ENCODE measurements around the gene TAF1.
A peak's percentile ranks its signal among the peaks of the same experiment; 100 is the strongest.
"Not testable (repeated sequence)": the region's sequence is repeated elsewhere in the genome, so short reads cannot be mapped to it uniquely, and the experiment has no call there.

TAF1 gene

DNA sequence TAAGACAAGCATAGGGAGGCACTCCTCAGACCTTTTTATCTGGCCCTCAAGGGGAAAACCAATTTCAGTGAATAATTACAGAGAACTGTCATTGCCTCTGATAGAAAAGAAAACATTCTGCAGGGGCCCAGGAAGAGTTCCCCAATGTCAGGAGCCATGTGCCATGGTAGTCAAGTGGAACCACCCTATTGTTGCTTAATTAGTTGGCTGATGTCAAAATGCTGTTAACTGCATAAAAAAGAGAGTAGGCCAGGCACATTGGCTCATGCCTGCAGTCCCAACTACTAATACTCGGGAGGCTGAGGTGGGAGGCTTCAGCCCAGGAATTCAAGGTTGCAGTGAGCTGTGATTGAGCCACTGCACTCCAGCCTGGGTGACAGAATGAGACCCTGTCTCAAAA is 138.2 kb downstream of the TAF1 start:
- peak in 1 of 2 experiments; percentile 18 for DNase-seq (ENCODE audit: low read depth in 1 of 2, low spot score in 1 of 2)
- TF ChIP-seq SPI1 (IDR thresholded peaks at IDR 0.05; ENCODE audit: borderline replicate concordance, low read depth), result no peak
- TF ChIP-seq, protein P1, sequence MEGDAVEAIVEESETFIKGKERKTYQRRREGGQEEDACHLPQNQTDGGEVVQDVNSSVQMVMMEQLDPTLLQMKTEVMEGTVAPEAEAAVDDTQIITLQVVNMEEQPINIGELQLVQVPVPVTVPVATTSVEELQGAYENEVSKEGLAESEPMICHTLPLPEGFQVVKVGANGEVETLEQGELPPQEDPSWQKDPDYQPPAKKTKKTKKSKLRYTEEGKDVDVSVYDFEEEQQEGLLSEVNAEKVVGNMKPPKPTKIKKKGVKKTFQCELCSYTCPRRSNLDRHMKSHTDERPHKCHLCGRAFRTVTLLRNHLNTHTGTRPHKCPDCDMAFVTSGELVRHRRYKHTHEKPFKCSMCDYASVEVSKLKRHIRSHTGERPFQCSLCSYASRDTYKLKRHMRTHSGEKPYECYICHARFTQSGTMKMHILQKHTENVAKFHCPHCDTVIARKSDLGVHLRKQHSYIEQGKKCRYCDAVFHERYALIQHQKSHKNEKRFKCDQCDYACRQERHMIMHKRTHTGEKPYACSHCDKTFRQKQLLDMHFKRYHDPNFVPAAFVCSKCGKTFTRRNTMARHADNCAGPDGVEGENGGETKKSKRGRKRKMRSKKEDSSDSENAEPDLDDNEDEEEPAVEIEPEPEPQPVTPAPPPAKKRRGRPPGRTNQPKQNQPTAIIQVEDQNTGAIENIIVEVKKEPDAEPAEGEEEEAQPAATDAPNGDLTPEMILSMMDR (IDR thresholded peaks at IDR 0.05; ENCODE audit: insufficient read depth, low read length), result no peak
- TF ChIP-seq POLR2AphosphoS5 (IDR thresholded peaks at IDR 0.05; ENCODE audit: low read depth), result no peak
- TF ChIP-seq, protein P2, sequence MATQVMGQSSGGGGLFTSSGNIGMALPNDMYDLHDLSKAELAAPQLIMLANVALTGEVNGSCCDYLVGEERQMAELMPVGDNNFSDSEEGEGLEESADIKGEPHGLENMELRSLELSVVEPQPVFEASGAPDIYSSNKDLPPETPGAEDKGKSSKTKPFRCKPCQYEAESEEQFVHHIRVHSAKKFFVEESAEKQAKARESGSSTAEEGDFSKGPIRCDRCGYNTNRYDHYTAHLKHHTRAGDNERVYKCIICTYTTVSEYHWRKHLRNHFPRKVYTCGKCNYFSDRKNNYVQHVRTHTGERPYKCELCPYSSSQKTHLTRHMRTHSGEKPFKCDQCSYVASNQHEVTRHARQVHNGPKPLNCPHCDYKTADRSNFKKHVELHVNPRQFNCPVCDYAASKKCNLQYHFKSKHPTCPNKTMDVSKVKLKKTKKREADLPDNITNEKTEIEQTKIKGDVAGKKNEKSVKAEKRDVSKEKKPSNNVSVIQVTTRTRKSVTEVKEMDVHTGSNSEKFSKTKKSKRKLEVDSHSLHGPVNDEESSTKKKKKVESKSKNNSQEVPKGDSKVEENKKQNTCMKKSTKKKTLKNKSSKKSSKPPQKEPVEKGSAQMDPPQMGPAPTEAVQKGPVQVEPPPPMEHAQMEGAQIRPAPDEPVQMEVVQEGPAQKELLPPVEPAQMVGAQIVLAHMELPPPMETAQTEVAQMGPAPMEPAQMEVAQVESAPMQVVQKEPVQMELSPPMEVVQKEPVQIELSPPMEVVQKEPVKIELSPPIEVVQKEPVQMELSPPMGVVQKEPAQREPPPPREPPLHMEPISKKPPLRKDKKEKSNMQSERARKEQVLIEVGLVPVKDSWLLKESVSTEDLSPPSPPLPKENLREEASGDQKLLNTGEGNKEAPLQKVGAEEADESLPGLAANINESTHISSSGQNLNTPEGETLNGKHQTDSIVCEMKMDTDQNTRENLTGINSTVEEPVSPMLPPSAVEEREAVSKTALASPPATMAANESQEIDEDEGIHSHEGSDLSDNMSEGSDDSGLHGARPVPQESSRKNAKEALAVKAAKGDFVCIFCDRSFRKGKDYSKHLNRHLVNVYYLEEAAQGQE (IDR thresholded peaks at IDR 0.05; ENCODE audit: insufficient replicate concordance, low read depth), result no peak
- TF ChIP-seq GABPA (IDR thresholded peaks at IDR 0.05; ENCODE audit: low read depth), result no peak
- no peaks in the 10 kb centered on the region for H3K27me3 ChIP-seq (ENCODE audit: insufficient read depth, poor library complexity, severe bottlenecking)
- no peak overlapping the region for H3K4me3 ChIP-seq (replicated peaks; ENCODE audit: insufficient read depth, low read length)
- no peak overlapping the region for H3K27ac ChIP-seq (replicated peaks)

DNA sequence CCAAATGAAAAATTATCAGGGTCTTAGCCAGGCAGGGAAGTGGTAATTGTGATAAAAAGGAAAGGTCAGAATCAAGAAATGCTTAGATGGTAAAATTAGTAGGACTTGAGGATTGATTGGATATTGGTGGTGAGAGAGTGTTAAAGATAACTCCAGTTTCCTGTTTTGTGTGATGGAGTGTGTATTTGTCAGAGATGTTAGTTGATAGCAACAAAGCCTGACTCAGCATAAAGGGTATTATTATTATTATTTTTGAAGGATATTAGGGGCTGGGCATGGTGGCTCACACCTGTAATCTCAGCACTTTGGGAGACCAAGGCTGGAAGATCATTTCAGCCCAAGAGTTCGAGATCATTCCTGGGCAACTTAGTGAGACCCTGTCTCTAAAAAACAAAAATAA is 143.1 kb downstream of the TAF1 start:
- TF ChIP-seq SPI1 (IDR thresholded peaks at IDR 0.05; ENCODE audit: borderline replicate concordance, low read depth) (no peak), POLR2AphosphoS5 (IDR thresholded peaks at IDR 0.05; ENCODE audit: low read depth) (no peak), GABPA (IDR thresholded peaks at IDR 0.05; ENCODE audit: low read depth) (no peak)
- TF ChIP-seq, protein P1 (IDR thresholded peaks at IDR 0.05; ENCODE audit: insufficient read depth, low read length), result no peak
- TF ChIP-seq, protein P2 (IDR thresholded peaks at IDR 0.05; ENCODE audit: insufficient replicate concordance, low read depth), result no peak
- DNase-seq (ENCODE audit: low read depth in 1 of 2, low spot score in 1 of 2), result no peak
- Histone ChIP-seq H3K27ac (replicated peaks) (no peak overlapping the region), H3K27me3 (ENCODE audit: insufficient read depth, poor library complexity, severe bottlenecking) (no peaks in the 10 kb centered on the region), H3K4me3 (replicated peaks; ENCODE audit: insufficient read depth, low read length) (no peak overlapping the region)

DNA sequence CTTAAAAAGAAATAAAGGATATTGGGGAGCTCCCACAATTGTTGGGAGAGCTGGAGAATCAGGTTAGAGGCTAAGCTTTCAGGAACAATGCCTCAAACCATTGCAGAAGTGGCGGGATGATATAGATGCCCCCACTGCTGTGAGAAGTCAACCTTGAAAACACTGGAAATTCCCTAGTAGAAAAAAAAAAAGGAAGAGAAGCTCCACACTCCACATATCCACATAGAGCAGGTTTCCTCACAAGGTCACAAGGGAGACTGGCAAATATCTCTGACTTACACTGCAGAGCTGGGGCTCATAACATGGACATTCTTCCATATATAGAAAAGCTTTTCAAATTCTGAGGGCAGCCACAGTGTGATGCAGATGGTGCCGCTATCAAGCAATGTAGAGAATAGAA is 144.0 kb downstream of the TAF1 start:
- no peak for DNase-seq (ENCODE audit: low read depth in 1 of 2, low spot score in 1 of 2)
- TF ChIP-seq, protein P1 (IDR thresholded peaks at IDR 0.05; ENCODE audit: insufficient read depth, low read length), result no peak
- TF ChIP-seq SPI1 (IDR thresholded peaks at IDR 0.05; ENCODE audit: borderline replicate concordance, low read depth), result no peak
- no peak for TF ChIP-seq GABPA (IDR thresholded peaks at IDR 0.05; ENCODE audit: low read depth)
- TF ChIP-seq POLR2AphosphoS5 (IDR thresholded peaks at IDR 0.05; ENCODE audit: low read depth), result no peak
- TF ChIP-seq, protein P2 (IDR thresholded peaks at IDR 0.05; ENCODE audit: insufficient replicate concordance, low read depth), result no peak
- H3K27ac ChIP-seq (replicated peaks), result no peak overlapping the region
- H3K27me3 ChIP-seq (ENCODE audit: insufficient read depth, poor library complexity, severe bottlenecking), result no peaks in the 10 kb centered on the region
- no peak overlapping the region for H3K4me3 ChIP-seq (replicated peaks; ENCODE audit: insufficient read depth, low read length)

DNA sequence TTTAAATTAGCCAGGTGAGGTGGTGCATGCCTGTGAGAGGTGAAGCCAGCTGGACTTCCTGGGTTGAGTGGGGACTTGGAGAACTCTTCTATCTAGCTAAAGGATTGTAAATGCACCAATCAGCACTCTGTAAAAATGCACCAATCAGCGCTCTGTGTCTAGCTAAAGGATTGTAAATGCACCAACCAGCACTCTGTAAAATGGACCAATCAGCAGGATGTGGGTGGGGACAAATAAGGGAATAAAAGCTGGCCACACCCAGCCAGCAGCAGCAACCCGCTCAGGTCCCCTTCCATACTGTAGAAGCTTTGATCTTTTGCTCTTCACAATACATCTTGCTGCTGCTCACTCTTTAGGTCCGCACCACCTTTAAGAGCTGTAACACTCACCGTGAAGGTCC is 147.6 kb downstream of the TAF1 start:
- not testable (repeated sequence) for H3K27ac ChIP-seq (replicated peaks); H3K4me3 ChIP-seq (replicated peaks; ENCODE audit: insufficient read depth, low read length); DNase-seq (ENCODE audit: low read depth in 1 of 2, low spot score in 1 of 2); H3K27me3 ChIP-seq (ENCODE audit: insufficient read depth, poor library complexity, severe bottlenecking)
